Measurements from ENCODE around the gene ADGRG4. TPM values are rescaled to one million over a fixed set of nuclear protein-coding genes. Genes with fewer than 3 reads are reported as not detected.

ADGRG4 gene
- polyA plus RNA-seq, 1 donor from 2014 or later, result not detected

- Histone ChIP-seq H3K27me3 (ENCODE audit: insufficient read depth, low read depth, low read length) (no peaks in the 10 kb centered on the region), H3K9ac (ENCODE audit: low read length) (no peak overlapping the region), H2AFZ (ENCODE audit: low read depth, low read length) (no peak overlapping the region), H3F3A (ENCODE audit: insufficient read depth, low read length, poor library complexity, severe bottlenecking) (no peaks in the 10 kb centered on the region), H3K4me2 (ENCODE audit: low read length) (no peak overlapping the region), H3K9me2 (ENCODE audit: insufficient read depth, low read length) (no peaks in the 10 kb centered on the region), H3K79me2 (replicated peaks; ENCODE audit: insufficient read depth, low read length) (no peaks in the 10 kb centered on the region), H3K27ac (ENCODE audit: low read length) (no peak overlapping the region), H3K4me3 (ENCODE audit: low read length) (no peak overlapping the region), H4K20me1 (ENCODE audit: insufficient read depth) (no peaks in the 10 kb centered on the region), H3K36me3 (ENCODE audit: insufficient read depth, low read length) (no peaks in the 10 kb centered on the region), H3K9me3 (ENCODE audit: low read length) (no peaks in the 10 kb centered on the region)
- no peak for TF ChIP-seq EZH2 (IDR thresholded peaks at IDR 0.05; ENCODE audit: borderline replicate concordance, insufficient read depth, low read length, poor library complexity, severe bottlenecking)
- TF ChIP-seq REST (IDR thresholded peaks at IDR 0.05; ENCODE audit: borderline replicate concordance), result no peak
- no peak for TF ChIP-seq RAD21 (conservative IDR thresholded peaks at IDR 0.05)
- TF ChIP-seq EP300 (conservative IDR thresholded peaks at IDR 0.05; ENCODE audit: poor library complexity, severe bottlenecking), result no peak
- no peak for TF ChIP-seq POLR2AphosphoS5 (IDR thresholded peaks at IDR 0.05)
- TF ChIP-seq MXI1 (conservative IDR thresholded peaks at IDR 0.05; ENCODE audit: poor library complexity, severe bottlenecking), result no peak
- TF ChIP-seq SMC3 (conservative IDR thresholded peaks at IDR 0.05; ENCODE audit: poor library complexity), result no peak
- TF ChIP-seq TAF1 (IDR thresholded peaks at IDR 0.05; ENCODE audit: low read depth), result no peak
- TF ChIP-seq CTCF (IDR thresholded peaks at IDR 0.05; ENCODE audit: poor library complexity, severe bottlenecking), result no peak
Observed at GRCh38 chrX:136453771-136454170, 153.0 kb downstream of the ADGRG4 start.

GRCh38 chrX:136456133-136456532 is 155.4 kb downstream of the ADGRG4 start:
- Histone ChIP-seq H4K20me1 (ENCODE audit: insufficient read depth) (no peaks in the 10 kb centered on the region), H3K9me2 (ENCODE audit: insufficient read depth, low read length) (no peaks in the 10 kb centered on the region), H3K27me3 (ENCODE audit: insufficient read depth, low read depth, low read length) (no peaks in the 10 kb centered on the region), H3K4me3 (ENCODE audit: low read length) (no peak overlapping the region), H3K4me2 (ENCODE audit: low read length) (no peak overlapping the region), H3K36me3 (ENCODE audit: insufficient read depth, low read length) (no peaks in the 10 kb centered on the region), H2AFZ (ENCODE audit: low read depth, low read length) (no peak overlapping the region), H3F3A (ENCODE audit: insufficient read depth, low read length, poor library complexity, severe bottlenecking) (no peaks in the 10 kb centered on the region), H3K27ac (ENCODE audit: low read length) (no peak overlapping the region), H3K9ac (ENCODE audit: low read length) (no peak overlapping the region), H3K9me3 (ENCODE audit: low read length) (no peaks in the 10 kb centered on the region), H3K79me2 (replicated peaks; ENCODE audit: insufficient read depth, low read length) (no peaks in the 10 kb centered on the region)
- TF ChIP-seq POLR2AphosphoS5 (IDR thresholded peaks at IDR 0.05) (no peak), CTCF (IDR thresholded peaks at IDR 0.05; ENCODE audit: poor library complexity, severe bottlenecking) (no peak), REST (IDR thresholded peaks at IDR 0.05; ENCODE audit: borderline replicate concordance) (no peak), SMC3 (conservative IDR thresholded peaks at IDR 0.05; ENCODE audit: poor library complexity) (no peak), MXI1 (conservative IDR thresholded peaks at IDR 0.05; ENCODE audit: poor library complexity, severe bottlenecking) (no peak), RAD21 (conservative IDR thresholded peaks at IDR 0.05) (no peak), EZH2 (IDR thresholded peaks at IDR 0.05; ENCODE audit: borderline replicate concordance, insufficient read depth, low read length, poor library complexity, severe bottlenecking) (no peak), TAF1 (IDR thresholded peaks at IDR 0.05; ENCODE audit: low read depth) (no peak), EP300 (conservative IDR thresholded peaks at IDR 0.05; ENCODE audit: poor library complexity, severe bottlenecking) (no peak)
